ENCODE results near the gene CSNK1E.

CSNK1E gene

DNA sequence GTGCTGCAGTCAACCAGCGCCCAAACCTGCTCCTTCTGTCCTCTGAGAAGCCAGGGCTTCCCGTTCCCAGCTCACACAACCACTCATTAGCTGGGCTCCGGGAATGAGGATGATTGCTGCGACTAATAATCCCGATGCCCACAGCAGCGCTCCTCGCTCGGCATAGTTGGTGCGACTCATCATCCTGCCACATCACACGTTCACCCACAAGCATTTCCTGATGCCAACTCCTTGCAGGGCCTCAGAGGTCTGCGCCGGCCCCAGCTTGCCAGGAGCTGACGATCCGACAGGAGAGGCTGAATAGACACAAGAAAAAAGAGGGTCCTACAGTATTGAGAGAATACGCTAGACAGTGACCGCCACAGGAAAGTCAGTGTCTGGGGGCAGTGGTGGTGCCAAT lies 10.6 kb upstream of the CSNK1E start:
- no peak for DNase-seq

DNA sequence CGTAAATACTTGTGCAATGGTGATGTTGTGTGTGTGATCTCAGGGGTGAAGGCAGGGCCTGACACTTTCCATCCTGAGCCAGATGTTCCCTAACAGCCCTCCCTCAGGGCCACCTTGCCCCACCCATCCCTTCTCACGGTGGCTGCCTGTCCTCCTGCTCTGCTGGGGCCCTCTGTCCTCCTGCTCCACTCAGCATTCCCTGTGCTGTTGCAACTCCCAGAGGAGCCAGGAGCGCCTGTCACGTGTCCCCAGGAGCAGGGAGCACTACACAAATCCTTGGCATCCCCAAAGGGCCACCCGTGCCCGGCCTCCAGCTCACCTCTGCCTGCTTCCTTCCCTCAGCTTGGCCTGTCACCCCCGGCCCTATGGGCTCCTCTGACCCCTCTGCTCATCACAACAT lies 10.2 kb upstream of the CSNK1E start:
- DNase-seq: no peak

DNA sequence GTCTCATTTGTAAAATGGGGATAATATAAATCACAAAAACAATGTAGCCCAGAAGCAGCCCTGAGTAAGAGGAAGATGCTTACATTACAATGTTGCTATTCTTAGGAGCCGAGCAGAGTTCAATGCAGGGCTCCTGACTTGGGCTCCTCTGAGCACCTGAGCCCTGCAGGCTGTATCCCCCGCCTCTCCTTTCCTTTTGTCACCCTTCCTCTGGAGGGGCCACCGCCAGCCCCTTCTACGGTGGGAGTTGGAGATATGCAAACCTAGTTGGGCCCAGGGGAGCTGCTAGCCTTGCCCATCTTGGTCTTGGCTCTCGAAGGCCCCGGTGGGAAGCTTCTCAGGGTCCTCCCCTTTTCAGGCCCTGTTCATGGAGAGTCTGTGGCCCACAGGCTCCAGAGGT lies 8.4 kb upstream of the CSNK1E start:
- DNase-seq: no peak

DNA sequence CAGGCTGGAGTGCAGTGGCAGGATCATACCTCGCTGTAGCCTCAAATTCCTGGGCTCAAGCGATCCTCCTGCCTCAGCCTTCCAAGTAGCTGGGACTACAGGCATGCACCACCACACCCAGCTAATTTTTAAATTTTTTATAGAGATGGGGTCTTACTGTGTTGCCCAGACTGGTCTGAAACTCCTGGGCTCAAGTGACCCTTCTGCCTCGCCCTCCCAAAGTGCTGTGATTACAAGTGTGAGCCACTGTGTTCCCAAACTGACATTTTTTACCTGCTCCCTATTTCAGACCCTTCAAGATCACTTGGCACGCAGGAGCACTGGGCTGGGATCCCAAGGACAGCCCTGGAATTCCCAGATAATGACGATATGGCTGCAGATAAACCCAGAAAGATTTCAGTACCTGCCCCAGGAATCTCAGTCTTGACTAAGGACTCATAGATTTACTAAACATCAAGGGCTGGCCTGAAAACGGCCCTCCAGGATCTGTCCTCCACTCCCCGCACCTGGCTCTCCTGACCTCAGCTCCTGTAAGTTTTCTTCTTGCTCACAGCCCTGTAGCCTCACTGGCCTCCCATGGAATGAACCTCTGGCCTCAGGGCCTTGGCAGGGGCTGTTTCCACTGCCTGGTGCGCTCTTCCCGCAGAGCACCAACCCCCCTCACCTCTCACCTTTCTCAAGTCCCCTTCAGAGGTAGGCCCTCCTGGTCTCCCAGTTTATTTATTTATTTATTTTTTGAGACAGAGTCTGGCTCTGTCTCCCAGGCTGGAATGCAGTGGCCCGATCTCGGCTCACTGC lies 3.6 kb upstream of the CSNK1E start:
- DNase-seq: no peak

DNA sequence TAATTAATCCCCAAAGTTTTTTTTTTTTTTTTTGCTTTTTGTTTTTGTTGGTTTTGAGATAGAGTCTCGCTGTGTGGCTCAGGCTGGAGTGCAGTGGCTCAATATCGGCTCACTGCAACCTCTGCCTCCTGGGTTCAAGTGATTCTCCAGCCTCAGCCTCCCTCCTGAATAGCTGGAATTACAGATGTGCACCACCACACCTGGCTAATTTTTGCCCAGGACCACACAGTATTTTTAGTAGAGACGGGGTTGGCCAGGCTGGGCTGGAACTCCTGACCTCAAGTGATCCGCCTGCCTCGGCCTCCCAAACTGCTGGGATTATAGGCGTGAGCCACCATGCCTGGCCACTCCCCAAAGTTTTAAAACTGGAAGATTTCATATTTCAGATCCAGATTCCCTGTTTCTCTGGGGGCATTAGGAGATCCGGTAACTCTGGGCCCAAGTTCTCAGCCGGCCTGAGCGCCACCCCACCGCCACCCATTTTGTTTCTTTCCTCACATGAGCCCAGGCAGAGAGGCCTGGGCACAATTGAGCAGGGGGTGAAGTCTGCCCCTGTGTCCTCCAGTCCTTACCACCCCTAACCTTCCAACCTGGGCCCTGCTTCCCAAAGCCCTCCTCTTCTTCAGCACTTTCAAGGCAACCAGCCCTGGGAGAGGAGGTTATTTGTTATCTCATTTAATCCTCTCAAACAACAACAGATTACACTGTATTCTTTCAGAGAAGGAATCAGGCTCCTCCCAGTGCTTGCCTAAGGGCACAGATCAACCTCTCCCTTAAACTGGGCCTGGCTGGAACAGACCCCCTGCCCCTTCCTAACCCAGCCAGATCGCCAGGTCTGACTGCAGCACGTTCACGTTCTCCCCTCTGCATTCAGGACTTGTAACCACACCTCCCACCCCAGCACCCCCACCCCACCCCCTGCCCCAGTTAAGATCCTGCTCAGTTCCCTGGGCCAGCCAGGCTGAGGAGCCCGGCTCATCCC lies 1.9 kb upstream of the CSNK1E start:
- DNase-seq: no peak

DNA sequence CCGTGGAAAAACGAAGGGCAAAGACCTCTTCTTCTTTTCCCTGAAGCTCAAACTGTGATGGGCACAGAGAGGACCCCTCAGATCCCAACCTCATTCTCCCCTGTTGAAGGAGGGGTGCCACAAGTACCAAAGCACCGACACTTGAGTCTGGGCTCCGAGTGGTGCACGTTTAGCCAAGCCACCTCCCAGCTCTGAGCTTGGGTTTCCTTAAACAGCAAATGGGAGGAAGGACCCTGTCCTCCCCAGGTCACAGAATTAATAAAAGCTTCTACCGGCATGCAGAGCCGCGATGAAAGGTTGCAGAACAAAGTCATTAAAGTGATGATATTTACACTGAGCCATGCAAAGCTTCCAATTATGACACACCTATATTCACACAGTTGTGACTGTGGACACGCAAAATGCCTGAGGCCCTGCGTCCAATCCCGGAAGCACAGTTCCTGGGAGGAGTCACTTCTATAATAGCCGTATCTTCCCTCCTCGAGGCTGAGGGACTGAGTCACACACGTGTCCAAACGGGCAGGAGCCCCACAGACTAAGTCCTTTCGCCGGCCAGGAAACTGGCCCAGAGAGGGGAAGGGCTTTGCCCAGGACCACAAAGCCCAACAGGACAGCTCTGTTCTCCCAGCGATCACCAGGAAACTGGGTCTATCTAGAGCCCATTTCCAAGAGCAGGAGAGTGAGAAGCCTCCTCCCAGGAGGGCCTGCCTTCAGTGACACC lies 922 bp upstream of the CSNK1E start:
- DNase-seq: peak; percentile 71 to 85 (median 84)

DNA sequence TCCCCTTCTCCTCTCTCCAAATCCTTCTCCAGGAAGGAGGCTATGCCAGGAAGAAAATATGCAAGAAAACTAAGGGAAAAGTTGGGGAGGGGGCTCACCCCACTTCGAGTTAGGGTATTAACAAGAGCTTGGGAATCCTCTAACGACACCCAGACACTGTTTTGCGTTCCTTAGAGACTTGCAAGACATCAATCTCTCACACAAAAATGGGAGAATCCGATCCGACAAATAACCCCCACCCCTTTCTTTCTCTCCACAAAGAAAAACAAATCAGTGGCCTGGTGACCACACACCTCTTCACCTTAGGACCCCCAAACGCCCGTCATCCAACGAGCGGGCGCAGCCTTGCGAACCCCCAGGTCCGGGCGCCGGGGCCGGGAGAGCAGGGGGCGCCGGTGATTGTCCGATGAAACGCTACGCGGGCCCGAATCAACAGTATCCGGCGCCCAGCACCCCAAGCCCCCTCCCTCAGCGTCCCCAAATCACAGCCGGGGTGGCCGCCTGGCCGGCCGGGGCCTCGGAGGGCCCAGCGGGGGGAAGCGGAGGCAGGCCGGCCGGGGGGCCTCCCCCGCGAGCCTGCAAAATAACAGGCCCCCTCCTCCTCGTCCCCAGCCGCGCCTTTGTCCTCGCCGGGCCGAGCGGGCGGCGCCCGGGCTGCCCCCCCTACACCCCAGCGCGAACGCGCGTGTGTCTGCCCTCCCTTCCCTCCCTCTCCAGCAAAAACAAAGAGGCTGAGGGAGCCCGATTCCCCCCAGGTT lies 690 bp downstream of the CSNK1E start:
- peak; percentile 33 to 74 (median 62) for DNase-seq

DNA sequence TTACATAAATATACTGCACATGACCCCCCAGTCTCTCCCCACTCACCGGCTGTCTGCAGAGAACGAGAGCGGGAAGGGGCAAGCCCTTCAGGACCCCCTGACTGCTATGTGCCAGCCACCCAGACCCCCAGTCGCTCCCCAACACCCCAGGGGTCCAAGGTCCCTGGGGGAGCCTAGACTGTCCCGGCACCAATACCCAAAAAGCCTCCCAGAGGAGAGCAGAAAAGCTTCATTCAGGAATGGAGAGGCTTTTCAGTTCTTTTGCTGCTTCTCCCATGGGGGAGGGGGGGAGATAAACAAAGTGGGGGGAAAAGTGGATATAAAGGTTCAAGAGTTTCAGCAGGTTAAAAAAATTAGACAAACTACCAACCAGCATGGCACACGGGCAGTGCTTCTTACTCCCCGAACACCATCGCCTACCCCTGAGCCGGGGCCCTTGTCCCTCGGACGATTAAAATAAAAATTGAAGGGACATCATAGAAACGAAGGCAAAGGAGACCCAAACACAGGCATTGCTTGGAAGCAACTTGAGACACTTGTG lies 1.3 kb downstream of the CSNK1E start:
- DNase-seq: peak in 3 of 4 experiments; percentile 16 to 25 (median 17)

DNA sequence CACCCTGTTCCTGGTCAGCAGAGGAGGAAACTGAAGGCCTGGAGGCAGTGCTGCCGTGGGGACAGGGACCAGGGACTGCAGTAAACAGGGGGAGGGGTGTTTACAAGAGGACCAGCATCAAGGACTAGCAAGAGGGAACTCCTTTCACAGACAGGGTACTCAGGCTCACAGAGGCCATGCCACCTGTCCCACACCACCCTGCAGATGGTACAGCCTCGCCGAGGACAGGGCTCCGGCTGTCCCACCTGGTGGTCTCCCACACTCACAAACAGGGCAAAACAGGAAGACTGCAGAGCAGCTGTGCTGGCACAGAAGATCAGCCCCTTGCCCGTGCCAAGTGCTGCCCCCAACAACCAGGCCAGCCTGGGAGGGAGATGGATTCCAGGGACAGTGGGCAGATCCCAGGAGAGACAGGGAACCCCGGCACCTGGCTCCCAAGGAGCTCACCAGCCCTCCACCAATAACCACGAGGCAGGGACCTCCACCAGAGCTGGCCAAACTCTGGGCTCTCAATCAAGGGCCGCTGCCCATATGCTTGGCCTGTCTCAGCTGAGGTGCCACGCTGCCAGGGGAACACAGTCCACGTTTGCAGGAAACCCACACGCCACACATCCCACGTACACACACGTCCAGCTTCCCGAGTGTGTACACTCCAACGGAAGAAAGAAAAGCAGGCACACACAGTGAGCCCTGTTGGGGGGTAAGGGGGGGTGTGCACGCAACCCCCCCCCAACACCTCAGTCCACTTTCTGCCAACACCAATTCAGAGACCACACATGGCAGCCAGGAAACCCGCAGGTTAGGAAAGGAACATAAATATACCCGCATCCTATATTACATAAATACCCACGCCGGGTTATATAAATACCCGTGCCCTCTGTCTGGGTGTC lies 2.1 kb downstream of the CSNK1E start:
- DNase-seq: peak in 1 of 4 experiments; percentile 28

DNA sequence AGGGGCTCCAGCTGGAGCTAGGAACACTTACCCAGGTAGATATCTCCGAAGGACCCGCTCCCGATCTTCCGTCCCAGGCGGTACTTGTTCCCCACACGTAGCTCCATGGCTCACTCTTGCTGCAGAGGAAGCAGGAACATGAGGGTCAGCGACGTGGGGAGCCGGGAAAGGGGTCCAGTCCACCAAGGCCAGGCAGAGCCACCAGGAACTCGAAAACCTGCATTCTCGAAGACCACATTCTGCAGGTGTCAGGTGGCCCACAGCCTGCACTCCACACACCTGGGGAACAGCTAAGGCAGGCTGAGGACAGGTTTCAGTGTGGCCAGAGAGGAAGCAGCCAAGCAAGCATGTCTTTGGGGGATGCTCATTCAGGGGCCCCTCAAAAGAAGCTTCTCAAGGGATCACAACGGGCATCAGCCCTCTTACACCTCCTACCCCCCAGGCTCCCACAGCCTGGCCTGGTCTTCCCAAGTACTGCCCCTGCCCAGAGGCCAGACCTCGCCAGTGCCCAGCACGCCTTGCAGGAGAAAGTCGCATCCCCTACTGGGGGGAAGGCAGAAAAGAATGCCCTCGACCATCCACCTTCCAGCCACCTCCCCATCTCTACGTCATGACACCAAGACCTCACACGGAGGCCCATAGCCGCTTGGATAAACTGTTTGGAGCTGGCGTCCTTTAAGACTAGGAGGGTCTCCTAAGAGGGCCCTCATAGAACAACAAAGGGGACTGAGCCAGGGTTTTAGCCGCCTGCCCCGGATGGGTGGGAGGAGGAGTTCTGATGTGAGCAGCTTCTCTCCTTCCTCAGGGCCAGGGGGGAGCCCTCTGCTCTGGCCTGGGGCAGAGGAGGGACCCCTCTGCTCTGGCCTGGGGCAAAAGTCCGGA lies 2.9 kb downstream of the CSNK1E start:
- no peak for DNase-seq

DNA sequence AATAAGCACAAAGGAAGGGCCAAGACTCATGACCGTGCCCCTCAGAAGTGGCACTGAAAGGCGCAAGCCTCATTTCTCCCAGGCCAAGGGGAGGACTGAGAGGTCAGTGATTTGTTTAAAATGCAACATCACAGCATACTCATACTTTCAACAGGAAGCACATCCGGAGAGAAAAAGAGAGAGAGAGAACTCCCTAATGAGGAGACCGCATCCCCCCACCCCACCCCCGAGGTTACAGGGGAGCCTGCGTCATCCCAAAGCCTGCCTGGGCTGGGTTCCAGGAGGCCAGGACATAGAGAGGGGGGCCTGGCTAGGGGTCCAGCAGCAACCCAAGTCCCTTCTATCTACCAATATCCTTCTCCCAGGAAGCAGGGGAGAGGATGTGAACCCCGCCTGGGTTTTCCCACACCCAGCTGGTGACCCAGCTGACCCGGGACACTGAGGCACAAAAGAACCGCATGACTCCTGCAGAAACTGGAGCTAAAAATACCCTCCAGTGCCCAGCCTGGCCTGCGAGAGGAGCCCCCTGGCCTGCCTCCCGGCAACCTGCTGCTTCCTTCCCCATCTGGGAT lies 3.8 kb downstream of the CSNK1E start:
- DNase-seq: no peak

DNA sequence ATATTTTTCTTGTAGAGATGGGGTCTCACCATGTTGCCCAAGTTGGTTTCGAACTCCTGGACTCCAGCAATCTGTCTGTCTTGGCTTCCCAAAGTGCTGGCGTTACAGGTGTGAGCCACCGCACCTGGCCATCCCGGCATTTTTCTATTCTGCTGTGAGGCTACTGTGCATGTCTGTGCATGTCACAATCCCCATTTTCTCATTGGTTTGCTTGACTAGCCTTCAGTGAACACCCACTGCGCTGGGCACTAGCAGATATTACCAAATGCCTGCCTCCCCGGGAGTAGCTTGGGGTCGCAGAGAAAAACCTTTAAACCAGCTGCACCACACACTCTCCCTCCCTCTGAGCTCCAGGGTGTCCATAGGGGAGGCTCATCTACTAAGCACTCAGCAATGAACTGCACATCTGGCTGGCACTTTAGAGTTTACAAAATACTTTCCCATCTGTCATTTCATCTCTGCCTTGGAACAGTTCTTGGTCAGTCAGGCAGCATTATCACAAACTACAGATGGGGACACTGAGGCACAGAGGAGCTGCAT lies 4.9 kb downstream of the CSNK1E start:
- no peak for DNase-seq

DNA sequence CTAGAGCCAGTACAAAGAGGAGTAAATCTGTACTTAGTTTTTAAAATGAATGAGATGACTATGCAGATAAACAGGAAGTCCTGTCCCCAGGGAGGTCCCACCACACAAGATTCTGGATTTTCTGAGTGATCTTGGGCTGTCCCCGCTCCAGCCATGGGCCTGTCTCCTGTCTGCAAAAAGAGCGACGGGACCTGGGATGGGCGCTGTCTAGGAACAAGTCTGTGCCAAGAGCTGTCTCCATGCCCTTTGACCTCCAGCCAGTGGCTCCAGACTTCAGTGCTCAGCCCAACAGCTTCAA lies 6.0 kb downstream of the CSNK1E start:
- DNase-seq: no peak

DNA sequence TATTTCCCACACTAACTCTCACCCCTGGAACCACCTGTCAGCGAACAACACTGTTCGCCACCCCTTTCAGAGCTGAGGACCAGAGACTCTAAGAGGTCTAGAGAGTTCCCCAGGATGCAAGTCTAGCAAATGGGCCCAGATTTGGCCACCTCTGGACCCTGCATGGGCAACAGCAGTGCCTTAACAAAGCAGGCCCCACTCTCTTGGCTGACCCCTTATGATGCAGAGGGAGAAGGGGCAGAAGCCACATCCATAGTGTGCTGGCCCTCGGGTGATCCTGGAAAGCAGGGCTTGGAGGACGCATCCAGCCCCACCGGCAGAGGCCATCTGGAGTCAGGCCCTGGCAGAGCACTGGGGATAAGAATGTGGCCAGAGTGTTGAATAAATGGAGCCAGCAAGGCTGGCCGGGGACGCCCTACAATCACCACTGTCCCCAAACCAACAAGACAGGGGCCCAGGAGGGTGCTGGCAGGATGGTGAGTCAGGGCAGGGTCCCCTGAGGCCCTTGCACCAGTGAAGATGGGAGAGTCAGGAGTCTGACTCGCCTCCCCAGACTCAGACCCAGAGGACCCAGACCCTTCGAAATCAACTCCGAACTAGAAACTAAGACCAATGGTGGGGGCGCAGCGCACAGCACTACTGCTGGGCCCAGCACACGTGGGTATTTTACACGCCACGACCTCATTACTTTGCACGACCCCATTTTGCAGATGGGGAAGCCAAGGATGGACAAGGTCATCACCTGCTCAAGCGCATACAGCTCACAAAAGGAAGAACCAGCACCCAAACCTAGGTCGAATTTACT lies 6.5 kb downstream of the CSNK1E start:
- no peak for DNase-seq

DNA sequence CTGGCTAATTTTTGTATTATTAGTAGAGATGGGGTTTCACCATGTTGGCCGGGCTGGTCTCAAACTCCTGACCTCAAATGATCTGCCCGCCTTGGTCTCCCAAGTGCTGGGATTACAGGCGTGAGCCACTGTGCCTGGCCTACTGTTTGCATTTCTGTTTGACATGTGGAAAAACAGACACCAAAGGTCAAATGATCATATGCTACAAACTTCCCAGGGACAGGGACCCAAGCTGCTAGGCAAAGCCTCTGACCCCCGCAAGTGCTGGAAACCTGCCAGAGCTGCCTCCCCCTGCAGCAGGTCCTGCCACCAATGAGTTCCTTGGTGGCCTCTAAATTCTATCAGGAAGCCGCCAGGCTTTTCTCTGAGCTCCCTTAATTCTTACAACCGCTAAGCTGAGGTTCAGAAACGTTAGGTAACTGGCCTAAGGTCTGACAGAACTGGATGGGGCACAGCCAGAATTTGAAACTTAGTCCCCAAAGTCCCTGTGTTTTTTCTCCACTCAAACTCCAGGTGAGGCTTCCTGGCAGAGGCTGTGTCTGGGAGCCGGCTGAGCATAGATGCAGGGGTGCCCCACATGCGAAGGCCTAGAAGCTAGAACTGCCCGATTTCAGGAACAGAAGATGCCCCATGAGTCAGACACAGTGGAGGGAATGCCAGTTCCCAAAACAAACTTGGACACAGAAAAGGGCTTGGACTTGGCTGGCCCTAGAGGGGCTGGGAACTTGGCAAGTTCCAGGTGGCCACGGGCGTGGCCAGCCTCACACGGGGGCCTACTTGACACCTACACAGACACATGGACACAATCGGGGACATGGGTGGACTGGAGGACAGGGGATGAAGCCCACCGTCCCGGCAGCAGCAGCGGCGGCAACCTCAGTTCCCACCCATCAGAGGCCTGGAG lies 7.4 kb downstream of the CSNK1E start:
- no peak for DNase-seq

DNA sequence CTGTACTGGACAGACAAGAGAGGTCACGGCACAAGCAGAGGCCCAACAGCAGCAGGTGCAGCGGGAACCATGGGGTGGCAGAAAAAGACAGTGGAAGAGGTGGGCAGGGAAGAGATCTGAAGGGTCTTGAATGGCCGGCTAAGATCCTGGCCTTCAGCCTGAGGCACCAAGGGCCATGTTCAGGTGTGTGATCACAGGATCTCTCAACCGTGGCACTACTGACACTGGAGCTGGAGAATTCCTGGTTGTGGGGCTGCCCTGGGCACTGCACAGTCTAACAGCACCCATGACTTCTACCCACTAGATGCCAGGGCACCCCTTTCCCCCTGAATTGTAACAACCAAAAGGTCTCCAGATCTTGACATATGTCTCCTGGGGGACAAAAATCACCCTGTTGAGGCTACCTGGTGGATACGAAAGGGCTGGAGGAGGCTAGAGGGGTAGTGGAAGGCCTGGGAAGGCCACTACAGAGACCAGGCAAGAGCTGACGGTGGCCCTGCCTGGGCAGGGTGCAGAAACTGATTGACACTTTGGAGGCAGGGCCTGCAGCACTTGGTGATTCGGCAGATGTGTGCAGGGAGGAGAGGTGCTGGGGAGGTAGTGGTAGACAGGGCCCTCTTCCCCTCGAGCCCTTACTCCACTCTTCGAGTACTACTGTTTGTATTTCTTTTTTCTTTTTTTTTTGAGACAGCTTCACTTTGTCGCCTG lies 8.3 kb downstream of the CSNK1E start:
- DNase-seq: no peak
